GM19025 (cell line): ENCODE measurements around the gene PDZD2.
"Not testable (repeated sequence)": the region's sequence is repeated elsewhere in the genome, so short reads cannot be mapped to it uniquely, and the experiment has no call there.

Source experiments
- ATAC-seq: cut with Tn5 transposase; IDR thresholded peaks from one replicate; pipeline ENCODE4 v1.9.1; 2021; ENCODE audit warnings: mild to moderate bottlenecking, low read depth, moderate library complexity; ENCODE audit not compliant: unreplicated experiment

Gene PDZD2

GRCh38 chr5:31730139-31730538 lies 91.2 kb downstream of the PDZD2 start:
- ATAC-seq: no peak

- ATAC-seq: no peak
Observed at GRCh38 chr5:31731016-31731415, 92.1 kb downstream of the PDZD2 start.

GRCh38 chr5:31731710-31732301 lies 92.9 kb downstream of the PDZD2 start:
- ATAC-seq: no peak

- ATAC-seq: not testable (repeated sequence)
Observed at GRCh38 chr5:31732821-31733220, 93.9 kb downstream of the PDZD2 start.

- ATAC-seq: no peak
Observed at GRCh38 chr5:31733371-31733770, 94.4 kb downstream of the PDZD2 start.

- no peak for ATAC-seq
Observed at GRCh38 chr5:31736127-31736526, 97.2 kb downstream of the PDZD2 start.

- ATAC-seq: no peak
Observed at GRCh38 chr5:31738199-31738598, 99.3 kb downstream of the PDZD2 start.

GRCh38 chr5:31741496-31741895 lies 102.6 kb downstream of the PDZD2 start:
- no peak for ATAC-seq

- ATAC-seq: no peak
Observed at GRCh38 chr5:31743678-31744077, 104.7 kb downstream of the PDZD2 start.

GRCh38 chr5:31748458-31749172 lies 109.7 kb downstream of the PDZD2 start:
- ATAC-seq: no peak

- ATAC-seq: no peak
Observed at GRCh38 chr5:31750215-31750614, 111.3 kb downstream of the PDZD2 start.

GRCh38 chr5:31751610-31752009 lies 112.7 kb downstream of the PDZD2 start:
- ATAC-seq: no peak

- no peak for ATAC-seq
Observed at GRCh38 chr5:31753700-31754357, 114.9 kb downstream of the PDZD2 start.

GRCh38 chr5:31754358-31754704 lies 115.4 kb downstream of the PDZD2 start:
- ATAC-seq: no peak

- no peak for ATAC-seq
Observed at GRCh38 chr5:31754741-31755675, 116.1 kb downstream of the PDZD2 start.

GRCh38 chr5:31755676-31756230 lies 116.8 kb downstream of the PDZD2 start:
- ATAC-seq: no peak

- no peak for ATAC-seq
Observed at GRCh38 chr5:31757806-31758205, 118.9 kb downstream of the PDZD2 start.

GRCh38 chr5:31758803-31759425 lies 120.0 kb downstream of the PDZD2 start:
- no peak for ATAC-seq

- ATAC-seq: no peak
Observed at GRCh38 chr5:31759925-31760324, 121.0 kb downstream of the PDZD2 start.

GRCh38 chr5:31761877-31762276 lies 122.9 kb downstream of the PDZD2 start:
- ATAC-seq: no peak
